ENCODE data around the gene SMC6.

GRCh38 chr2:17709897-17710296 lies 43.7 kb downstream of the SMC6 start:
- TF ChIP-seq ZNF274 (IDR thresholded peaks at IDR 0.05; ENCODE audit: low read depth, low read length) (no peak), YY1 (IDR thresholded peaks at IDR 0.05; ENCODE audit: insufficient read depth, insufficient read length) (no peak), SUZ12 (IDR thresholded peaks at IDR 0.05; ENCODE audit: extremely low read depth, insufficient read depth, insufficient read length) (no peak)
